AG10803 (cell line): ENCODE measurements around the gene NREP.

Experiments
- DNase-seq: peaks from one replicate; pipeline ENCODE4 v3.0.0; 2010; ENCODE audit warnings: low read depth
- H3K4me3 ChIP-seq: 2 replicates; pipeline ENCODE4 v1.5.1; 2011; ENCODE audit warnings: mild to moderate bottlenecking, low read length, control low read depth
- TF ChIP-seq, protein P1 (sequence below): conservative IDR thresholded peaks from 2 replicates; pipeline ENCODE4 v1.5.1; 2011; ENCODE audit warnings: mild to moderate bottlenecking, low read length, control low read depth, inconsistent platforms

Gene NREP

GRCh38 chr5:111707630-111708164, 49.3 kb downstream of the NREP start:
- no peak for DNase-seq
- TF ChIP-seq, protein P1, sequence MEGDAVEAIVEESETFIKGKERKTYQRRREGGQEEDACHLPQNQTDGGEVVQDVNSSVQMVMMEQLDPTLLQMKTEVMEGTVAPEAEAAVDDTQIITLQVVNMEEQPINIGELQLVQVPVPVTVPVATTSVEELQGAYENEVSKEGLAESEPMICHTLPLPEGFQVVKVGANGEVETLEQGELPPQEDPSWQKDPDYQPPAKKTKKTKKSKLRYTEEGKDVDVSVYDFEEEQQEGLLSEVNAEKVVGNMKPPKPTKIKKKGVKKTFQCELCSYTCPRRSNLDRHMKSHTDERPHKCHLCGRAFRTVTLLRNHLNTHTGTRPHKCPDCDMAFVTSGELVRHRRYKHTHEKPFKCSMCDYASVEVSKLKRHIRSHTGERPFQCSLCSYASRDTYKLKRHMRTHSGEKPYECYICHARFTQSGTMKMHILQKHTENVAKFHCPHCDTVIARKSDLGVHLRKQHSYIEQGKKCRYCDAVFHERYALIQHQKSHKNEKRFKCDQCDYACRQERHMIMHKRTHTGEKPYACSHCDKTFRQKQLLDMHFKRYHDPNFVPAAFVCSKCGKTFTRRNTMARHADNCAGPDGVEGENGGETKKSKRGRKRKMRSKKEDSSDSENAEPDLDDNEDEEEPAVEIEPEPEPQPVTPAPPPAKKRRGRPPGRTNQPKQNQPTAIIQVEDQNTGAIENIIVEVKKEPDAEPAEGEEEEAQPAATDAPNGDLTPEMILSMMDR: no peak
- H3K4me3 ChIP-seq: no peak overlapping the region

DNA sequence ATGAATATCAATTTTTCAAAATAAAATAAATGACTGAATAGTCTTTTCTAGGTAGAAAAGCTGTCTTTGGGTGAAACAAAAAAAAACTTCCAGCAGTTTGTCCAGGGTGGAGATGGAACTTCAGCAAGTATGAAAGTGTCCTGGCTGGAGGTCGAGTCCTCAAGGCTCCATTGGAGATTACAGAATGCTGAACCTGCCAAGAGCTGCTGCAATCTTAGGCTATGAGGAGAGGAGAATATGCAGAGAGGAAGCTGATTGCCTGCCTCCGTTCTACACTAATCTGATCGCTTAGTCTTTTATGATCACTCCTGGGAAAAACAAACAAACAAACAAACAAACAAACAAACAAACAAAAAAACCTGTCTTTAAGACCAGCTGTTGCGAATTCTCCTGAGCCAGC, 50.6 kb downstream of the NREP start:
- TF ChIP-seq, protein P1: no peak

DNA sequence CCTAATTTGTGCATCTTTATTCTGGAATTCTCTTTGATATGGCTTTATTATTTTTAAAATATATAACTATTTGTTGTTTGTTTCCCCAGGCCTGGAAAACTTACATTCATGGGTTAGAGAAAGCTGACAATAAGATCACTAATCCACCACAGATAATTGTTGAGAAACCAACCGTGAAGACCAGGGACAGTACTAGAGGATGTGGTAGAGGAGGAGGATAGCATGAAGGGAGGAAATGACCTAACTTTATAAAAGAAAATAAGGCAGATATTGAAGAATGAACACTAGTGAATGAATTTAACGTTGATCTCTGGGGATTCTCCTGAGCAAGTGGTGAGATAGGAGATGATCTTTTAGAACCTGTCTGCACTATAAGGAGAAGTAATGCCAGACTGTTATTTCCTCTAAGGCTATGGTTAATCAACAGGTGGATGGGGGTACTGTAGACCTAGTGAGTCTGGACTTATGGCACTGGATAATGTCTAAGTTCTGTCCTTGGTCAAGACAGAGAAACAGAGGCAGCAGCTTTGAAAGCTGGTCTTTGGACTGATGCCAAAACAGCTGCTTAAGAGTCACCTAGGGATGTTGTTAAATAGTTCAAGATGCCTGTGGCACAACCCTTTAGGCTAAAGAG, 52.4 kb downstream of the NREP start:
- H3K4me3 ChIP-seq: no peak overlapping the region
- DNase-seq: no peak
- TF ChIP-seq, protein P1: no peak

More for the DNA sequence above, 50.6 kb downstream of the NREP start:
- no peak for DNase-seq
- no peak overlapping the region for H3K4me3 ChIP-seq

DNA sequence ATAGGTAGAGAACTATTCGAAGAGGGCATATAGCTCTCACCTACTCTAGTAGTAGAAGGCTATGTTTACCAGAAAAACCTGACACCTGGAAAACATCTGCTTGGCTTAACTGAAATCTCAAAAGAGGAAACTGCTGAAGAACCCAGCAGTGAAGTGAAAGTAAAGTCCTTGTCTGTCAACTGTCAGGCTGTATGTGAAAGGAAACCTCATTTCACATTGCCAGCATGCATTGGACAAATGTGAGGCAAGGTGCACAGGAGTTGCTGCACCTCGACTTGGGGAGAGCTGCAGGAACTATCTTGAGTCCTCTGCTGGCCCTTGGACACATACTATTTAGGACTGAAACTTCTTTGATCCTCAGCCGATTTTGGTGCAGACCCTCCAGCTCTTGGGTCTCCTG, 53.3 kb downstream of the NREP start:
- H3K4me3 ChIP-seq: no peak overlapping the region
- TF ChIP-seq, protein P1: no peak
- DNase-seq: no peak

GRCh38 chr5:111699976-111700375, 57.0 kb downstream of the NREP start:
- H3K4me3 ChIP-seq: no peak overlapping the region
- TF ChIP-seq, protein P1: no peak
- no peak for DNase-seq

DNA sequence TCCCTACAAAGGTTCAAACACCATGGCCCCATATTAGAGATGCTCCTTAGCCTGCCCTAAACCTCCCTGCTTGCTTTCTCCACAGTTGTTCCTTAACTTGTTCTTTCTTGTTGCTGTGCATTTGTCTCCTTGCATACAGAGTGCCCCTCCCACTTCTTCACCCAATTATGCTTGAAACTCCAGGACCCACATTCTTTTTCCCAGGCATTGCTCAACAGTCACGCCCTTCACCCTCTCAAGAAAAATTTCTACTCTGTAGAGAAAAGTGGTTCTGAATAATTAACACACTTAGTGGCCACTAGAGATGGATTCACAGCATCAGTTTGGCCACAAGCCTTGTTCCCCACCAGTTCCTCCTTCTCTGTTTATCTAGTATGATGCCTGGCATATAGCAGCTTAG, 57.7 kb downstream of the NREP start:
- H3K4me3 ChIP-seq: no peak overlapping the region
- TF ChIP-seq, protein P1: no peak
- no peak for DNase-seq

DNA sequence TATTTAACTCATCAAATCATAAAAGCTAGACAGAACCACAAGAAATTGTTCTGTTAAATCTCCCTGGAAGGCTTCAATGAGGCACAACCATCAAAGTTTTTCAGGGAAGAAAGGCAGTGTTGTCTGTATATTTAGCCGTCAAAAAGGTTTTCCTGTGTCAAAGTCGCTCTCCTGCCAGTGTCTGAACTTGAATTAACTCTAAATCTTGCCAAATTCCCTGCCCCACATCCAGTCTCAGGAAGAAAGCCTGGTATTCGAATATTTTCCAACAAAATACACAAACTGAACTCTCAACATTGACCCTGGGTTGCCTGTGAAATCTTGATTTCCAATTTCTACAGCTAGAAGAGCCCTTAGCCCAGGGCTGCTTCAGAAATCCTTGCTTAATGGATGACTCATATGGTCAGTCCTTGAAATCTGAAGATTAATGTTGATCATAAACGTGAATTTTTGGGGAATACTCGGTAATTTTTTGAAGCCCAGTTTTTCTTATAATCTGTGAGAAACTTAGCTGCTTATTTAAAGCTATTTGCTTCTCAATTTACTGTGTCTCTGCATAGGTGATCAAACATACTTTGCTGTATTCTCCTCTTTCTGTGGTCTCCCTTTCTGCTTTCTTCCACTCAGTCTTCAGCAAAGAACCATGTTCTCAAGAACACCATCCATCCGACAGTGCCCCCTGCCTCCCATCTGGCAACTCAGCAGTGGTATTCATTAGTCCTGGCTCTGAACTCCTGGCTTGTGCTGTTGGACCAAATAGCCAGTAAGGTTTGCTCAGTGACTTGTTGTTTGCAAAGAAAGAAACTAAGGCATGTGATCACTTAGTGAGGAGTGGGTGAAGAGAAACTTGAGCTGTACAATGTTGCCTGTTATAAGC, 58.9 kb downstream of the NREP start:
- DNase-seq: peak; percentile 53
- TF ChIP-seq, protein P1: peak; percentile 36
- H3K4me3 ChIP-seq: no peak overlapping the region
